Psoas muscle (tissue), 8 donors: Measurements from ENCODE around the gene AKT3. TPM values are rescaled to one million over a fixed set of nuclear protein-coding genes. Genes with fewer than 3 reads are reported as not detected.

Experiments used
- ATAC-seq, 4 donors: fragments of 200-7000 bp; cut with Tn5 transposase; one replicate each; pipeline ENCODE4 v1.9.1; 2020; ENCODE audit warnings: moderate library complexity in 3 of 4, mild to moderate bottlenecking in 2 of 4
- DNase-seq, 2 donors: peaks; one replicate each; pipeline ENCODE4 v3.0.0-alpha.2; 2020
- H3K27ac ChIP-seq: fragments of 200-600 bp; one replicate; pipeline ENCODE4 v1.8.0; 2022
- H3K27me3 ChIP-seq, 3 donors: fragments of 200-600 bp in 1 of 3; one replicate each; pipeline versions ENCODE4 v1.6.1 to v1.8.0; 2013 to 2022; ENCODE audit warnings: low read length in 2 of 3, mild to moderate bottlenecking in 2 of 3, moderate library complexity in 1 of 3; ENCODE audit not compliant: insufficient read depth in 3 of 3
- H3K36me3 ChIP-seq, 2 donors: fragments of 200-600 bp in 1 of 2; one replicate each; pipeline versions ENCODE4 v1.6.1 to v1.8.0; 2013 to 2022; ENCODE audit warnings: low read depth in 1 of 2, mild to moderate bottlenecking in 1 of 2, moderate library complexity in 1 of 2; ENCODE audit not compliant: insufficient read depth in 1 of 2
- H3K4me1 ChIP-seq: fragments of 200-600 bp; one replicate; pipeline ENCODE4 v1.8.0; 2022
- H3K4me3 ChIP-seq: fragments of 200-600 bp; one replicate; pipeline ENCODE4 v1.8.0; 2022; ENCODE audit warnings: mild to moderate bottlenecking
- H3K9me3 ChIP-seq: fragments of 200-600 bp; one replicate; pipeline ENCODE4 v1.8.0; 2022
- CTCF ChIP-seq: fragments of 200-600 bp; IDR thresholded peaks from one replicate; pipeline ENCODE4 v1.8.0; 2022; ENCODE audit warnings: antibody characterized with exemption
- WGBS, 3 donors: extraction: QIAGEN DNeasy Blood & Tissue Kit; methylation state at CpG; one replicate each; pipeline versions ENCODE4 v1.1.6 to v1.1.7; 2013; 5-methylcytosine and 5-hydroxymethylcytosine counted together
- intact Hi-C, 2 donors: fragments of 100-400 bp; cut with DNase I; formaldehyde crosslinking; loops; one replicate each; pipeline versions ENCODE4 v1.11.0 to v1.14.2; 2022
- polyA plus RNA-seq, 3 donors: library from polyadenylated mRNA; stranded (reverse); fragments of 200-250 nt; gene quantifications; one replicate each; pipeline ENCODE4 v1.2.3, GENCODE V29; 2013
- total RNA-seq, 4 donors: library from RNA; stranded (reverse); fragmentation: NEBNext Ultra II Directional in 2 of 4; extraction: Animal tissue kit (Norgen Biotek cat#: 25700) in 2 of 4; gene quantifications; one replicate each; pipeline versions ENCODE4 v1.2.1 to v1.2.4, GENCODE V29; 2021 to 2023
- donor health status: healthy with polysubstance abuse.
- donor health status: DM: no; HTN: no; CAD: no; lungs with moderate emphysema.
- donor health status: Bipolar disorder and iron deficiency.
- donor health status: healthy.
- donor health status: DM: yes; HTN: yes; CAD: no.
- donor health status: DM: no; HTN: no; CAD: no.
- donor health status: DM: no; HTN: no; CAD: no.
- donor health status: DM: yes; HTN: yes; CAD: no.

Gene AKT3
- total and polyA plus RNA-seq, 7 donors, result 3.3 to 25.1 (median 9.8) TPM

- intact Hi-C loops, result no loop called here
- H3K27ac ChIP-seq, result no peak overlapping the region
- no peaks in the 10 kb centered on the region for H3K4me1 ChIP-seq
- H3K4me3 ChIP-seq, result no peak overlapping the region
- ATAC-seq (no peak), DNase-seq (no peak)
- H3K27me3 ChIP-seq, result no peaks in the 10 kb centered on the region
- 25 to 44% (median 32%) methylated on average over 1 of the region's 1 CpG for WGBS, 3 donors
- no peaks in the 10 kb centered on the region for H3K36me3 ChIP-seq
- TF ChIP-seq CTCF, result no peak
- H3K9me3 ChIP-seq, result no peaks in the 10 kb centered on the region
These were observed 156.2 kb downstream of the AKT3 start for GRCh38 chr1:243693800-243694199.

GRCh38 chr1:243686159-243686558 lies 163.9 kb downstream of the AKT3 start:
- no peaks in the 10 kb centered on the region for H3K27me3 ChIP-seq
- no peak overlapping the region for H3K27ac ChIP-seq
- no peaks in the 10 kb centered on the region for H3K36me3 ChIP-seq
- H3K9me3 ChIP-seq, result no peaks in the 10 kb centered on the region
- no peak overlapping the region for H3K4me3 ChIP-seq
- TF ChIP-seq CTCF, result no peak
- intact Hi-C loops, result no loop called here
- ATAC-seq (no peak), DNase-seq (no peak)
- H3K4me1 ChIP-seq, result no peaks in the 10 kb centered on the region
- WGBS, 3 donors, result 97 to 100% (median 100%) methylated on average over 1 of the region's 1 CpG

GRCh38 chr1:243680860-243681259 lies 169.2 kb downstream of the AKT3 start:
- TF ChIP-seq CTCF, result no peak
- H3K27me3 ChIP-seq, result no peaks in the 10 kb centered on the region
- no peak for ATAC-seq
- no peaks in the 10 kb centered on the region for H3K9me3 ChIP-seq
- no peak overlapping the region for H3K4me3 ChIP-seq
- intact Hi-C loops, result no loop called here
- H3K36me3 ChIP-seq, result no peaks in the 10 kb centered on the region
- DNase-seq, result no peak
- H3K27ac ChIP-seq, result no peak overlapping the region
- H3K4me1 ChIP-seq, result no peaks in the 10 kb centered on the region

- H3K27me3 ChIP-seq, result no peaks in the 10 kb centered on the region
- intact Hi-C loops, result no loop called here
- ATAC-seq (no peak), DNase-seq (no peak)
- WGBS, 3 donors, result 75 to 87% (median 75%) methylated on average over 3 of the region's 3 CpGs
- H3K4me1 ChIP-seq, result no peaks in the 10 kb centered on the region
- TF ChIP-seq CTCF, result no peak
- no peak overlapping the region for H3K4me3 ChIP-seq
- no peaks in the 10 kb centered on the region for H3K9me3 ChIP-seq
- H3K36me3 ChIP-seq, result no peaks in the 10 kb centered on the region
- H3K27ac ChIP-seq, result no peak overlapping the region
These were observed 177.4 kb downstream of the AKT3 start for GRCh38 chr1:243672539-243673074.

- Histone ChIP-seq H3K27ac (no peak overlapping the region), H3K4me1 (no peaks in the 10 kb centered on the region), H3K4me3 (no peak overlapping the region), H3K27me3 (no peaks in the 10 kb centered on the region), H3K9me3 (no peaks in the 10 kb centered on the region), H3K36me3 (peaks cover 0 to 3% of the 10 kb centered on the region in 2 donors)
- ATAC-seq (no peak), DNase-seq (no peak)
- intact Hi-C loops, result no loop called here
- 86 to 91% (median 88%) methylated on average over 2 of the region's 2 CpGs for WGBS, 3 donors
- no peak for TF ChIP-seq CTCF
These were observed 182.5 kb downstream of the AKT3 start for GRCh38 chr1:243667591-243667990.
